GM12878 (cell line): Measurements from ENCODE around the gene KRTAP10-8. TPM values are rescaled to one million over a fixed set of nuclear protein-coding genes. Genes with fewer than 3 reads are reported as not detected.

ENCODE experiments used
- ATAC-seq: fragments of 200-7000 bp; cut with Tn5 transposase; 3 replicates; pipeline ENCODE4 v1.9.1; 2020; ENCODE audit warnings: mild to moderate bottlenecking, moderate library complexity
- BruUV-seq: library from RNA; stranded (reverse); fragments of 400-500 nt; replicated peaks from 2 replicates; lab custom pipeline; 2021; lab: Mats Ljungman, UMichigan
- CTCF ChIA-PET: fragments of 300-600 bp; sonication (Branson Sonifier 250); formaldehyde crosslinking; extraction: SDS; loops from one replicate; lab custom pipeline; 2021; ENCODE audit warnings: inconsistent platforms; lab: Yijun Ruan, JAX
- POLR2A ChIA-PET: fragments of 350-600 bp; formaldehyde crosslinking; extraction: SDS; loops from one replicate; lab custom pipeline; 2021; ENCODE audit warnings: inconsistent platforms; lab: Charles Lee
- RAD21 ChIA-PET: fragments of 300-600 bp; sonication (Branson Sonifier 250); formaldehyde crosslinking; loops from one replicate; lab custom pipeline; 2023; ENCODE audit warnings: antibody characterized with exemption; ENCODE audit not compliant: unreplicated experiment; lab: Charles Lee
- SMC1A ChIA-PET: fragments of 300-600 bp; sonication (Branson Sonifier 250); formaldehyde crosslinking; loops from one replicate; lab custom pipeline; 2023; ENCODE audit not compliant: unreplicated experiment, uncharacterized antibody; lab: Charles Lee
- DNase-seq: peaks from one replicate; pipeline ENCODE4 v3.0.0-alpha.2; 2011; ENCODE audit warnings: low read depth, low spot score
- FAIRE-seq: peaks from 3 replicates; lab custom pipeline; 2011; peaks lifted over from hg19 to GRCh38; lab: Jason Lieb, UNC
- H2AFZ ChIP-seq: 2 replicates; pipeline ENCODE4 v1.6.0; 2011; ENCODE audit warnings: low read depth, low read length, control low read depth; ENCODE audit not compliant: control insufficient read depth
- H3K27ac ChIP-seq: 2 replicates; pipeline ENCODE4 v1.5.1; 2011; ENCODE audit warnings: control low read depth; ENCODE audit not compliant: control insufficient read depth, insufficient read depth
- H3K27me3 ChIP-seq, 2 experiments: replicated peaks in 1 of 2; 2 replicates each; pipeline versions ENCODE4 v1.6.0 to v1.6.1; 2011; ENCODE audit warnings: low read length in 1 of 2; ENCODE audit not compliant: control insufficient read depth in 2 of 2, insufficient read depth in 2 of 2
- H3K36me3 ChIP-seq, 2 experiments: 2 replicates each; pipeline ENCODE4 v1.5.1; 2011; ENCODE audit warnings: low read length in 1 of 2; ENCODE audit not compliant: control insufficient read depth in 2 of 2, insufficient read depth in 2 of 2
- H3K4me1 ChIP-seq: 2 replicates; pipeline ENCODE4 v1.6.1; 2011; ENCODE audit warnings: mild to moderate bottlenecking, low read length, moderate library complexity, mixed read lengths; ENCODE audit not compliant: control insufficient read depth, insufficient read depth
- H3K4me2 ChIP-seq: 2 replicates; pipeline ENCODE4 v1.6.0; 2011; ENCODE audit warnings: control low read depth; ENCODE audit not compliant: control insufficient read depth, insufficient read depth
- H3K4me3 ChIP-seq: fragments of 200-600 bp; sonication (generic); 2 replicates; pipeline ENCODE4 v1.5.1; 2016
- H3K79me2 ChIP-seq: 2 replicates; pipeline ENCODE4 v1.6.0; 2011; ENCODE audit warnings: low read length; ENCODE audit not compliant: control insufficient read depth, insufficient read depth
- H3K9ac ChIP-seq: 2 replicates; pipeline ENCODE4 v1.8.0; 2011; ENCODE audit warnings: low read length, control low read depth, mixed read lengths; ENCODE audit not compliant: control insufficient read depth, insufficient read depth
- H3K9me3 ChIP-seq: replicated peaks from 3 replicates; pipeline ENCODE4 v1.5.1; 2011; ENCODE audit warnings: mild to moderate bottlenecking, low read length; ENCODE audit not compliant: control insufficient read depth, insufficient read depth
- H4K20me1 ChIP-seq: 2 replicates; pipeline ENCODE4 v1.6.0; 2011; ENCODE audit not compliant: control insufficient read depth, insufficient read depth
- CBX5 ChIP-seq: sonication (generic); IDR thresholded peaks from 2 replicates; pipeline ENCODE4 v1.6.1; 2016; ENCODE audit warnings: low read depth, moderate library complexity, mild to moderate bottlenecking, inconsistent platforms
- DPF2 ChIP-seq: fragments of 450-650 bp; IDR thresholded peaks from 2 replicates; pipeline ENCODE4 v1.6.1; 2017; ENCODE audit warnings: mild to moderate bottlenecking
- EP300 ChIP-seq, 2 experiments: fragments of 150-350 bp in 1 of 2; IDR thresholded peaks; 2 replicates each; pipeline ENCODE4 v1.6.1; 2011 to 2012; ENCODE audit warnings: low read depth in 2 of 2, low read length in 2 of 2, borderline replicate concordance in 1 of 2, improper control_type of control experiment in 1 of 2, inconsistent platforms in 1 of 2; ENCODE audit not compliant: control insufficient read depth in 1 of 2
- HDGF ChIP-seq: fragments of 450-650 bp; IDR thresholded peaks from 2 replicates; pipeline ENCODE4 v1.6.1; 2016; ENCODE audit warnings: antibody characterized with exemption
- MTA2 ChIP-seq: fragments of 450-650 bp; IDR thresholded peaks from 2 replicates; pipeline ENCODE4 v1.6.1; 2016; ENCODE audit warnings: low read depth, mild to moderate bottlenecking, moderate library complexity
- MYC ChIP-seq: IDR thresholded peaks from 2 replicates; pipeline ENCODE4 v1.6.1; 2011; ENCODE audit warnings: mild to moderate bottlenecking, low read length, moderate library complexity, inconsistent platforms; ENCODE audit not compliant: insufficient read depth, insufficient replicate concordance, insufficient read length, severe bottlenecking
- NBN ChIP-seq: fragments of 450-650 bp; IDR thresholded peaks from 2 replicates; pipeline ENCODE4 v1.6.1; 2016
- SMAD1 ChIP-seq: fragments of 450-650 bp; IDR thresholded peaks from 2 replicates; pipeline ENCODE4 v1.6.1; 2018; ENCODE audit warnings: mild to moderate bottlenecking, low read depth; ENCODE audit not compliant: partially characterized antibody
- TCF12 ChIP-seq: IDR thresholded peaks from 2 replicates; pipeline ENCODE4 v1.6.1; 2011; ENCODE audit warnings: low read depth, mild to moderate bottlenecking, low read length
- WGBS: methylation state at CpG from one replicate; pipeline ENCODE4 v1.1.6; 2016; ENCODE audit warnings: low lambda C conversion rate; ENCODE audit not compliant: insufficient replicate concordance, insufficient coverage; ENCODE audit errors: missing lambda C conversion rate; 5-methylcytosine and 5-hydroxymethylcytosine counted together
- in situ Hi-C: fragments of 300-500 bp; cut with MboI; formaldehyde crosslinking; loops from 9 replicates; pipeline ENCODE4 v1.14.3; 2018; ENCODE audit warnings: mixed read lengths
- intact Hi-C: fragments of 100-400 bp; cut with micrococcal nuclease; formaldehyde crosslinking; loops from one replicate; pipeline ENCODE4 v1.14.2; 2022; ENCODE audit not compliant: unreplicated experiment
- polyA plus RNA-seq, 11 experiments: library from polyadenylated mRNA; depleted of rRNA in 4 of 11; unstranded in 6 of 11; stranded (reverse) in 5 of 11; fragments of >200 nt; fragmentation: Nextera tagmentation in 4 of 11; fragmentation: Illumina TruSeq in 1 of 11; extraction: Ambion mirVana in 4 of 11; extraction: Trizol in 1 of 11; gene quantifications; 1 replicate in 1 of 11; 2 replicates in 10 of 11; pipeline versions ENCODE4 v1.2.1 to v1.2.3, GENCODE V29; 2011 to 2016; ENCODE audit warnings: inconsistent platforms in 2 of 11, missing spikeins in 2 of 11, low read depth in 1 of 11
- total RNA-seq, 4 experiments: library from RNA; depleted of rRNA in 3 of 4; stranded (reverse); fragments of >200 nt in 3 of 4; fragmentation: Illumina TruSeq in 1 of 4; extraction: Trizol in 1 of 4; gene quantifications; 2 replicates each; pipeline versions ENCODE4 v1.2.1 to v1.2.3, GENCODE V29; 2013 to 2021
- TF ChIP-seq, protein P1 (sequence below): fragments of 150-350 bp; IDR thresholded peaks from 2 replicates; pipeline ENCODE4 v1.6.1; 2016; ENCODE audit warnings: low read depth, low read length
- TF ChIP-seq, protein P2 (sequence below): IDR thresholded peaks from 2 replicates; pipeline ENCODE4 v1.6.1; 2012; ENCODE audit warnings: low read depth, low read length, improper control_type of control experiment
- TF ChIP-seq, protein P3 (sequence below): fragments of 450-650 bp; IDR thresholded peaks from 2 replicates; pipeline ENCODE4 v1.6.1; 2016; ENCODE audit warnings: mild to moderate bottlenecking
- TF ChIP-seq, protein P4 (sequence below): fragments of 450-650 bp; formaldehyde crosslinking; IDR thresholded peaks from 2 replicates; pipeline ENCODE4 v1.5.0; 2022; ENCODE audit warnings: mild to moderate bottlenecking, missing genetic modification characterization
- TF ChIP-seq, protein P5 (sequence below): fragments of 450-650 bp; IDR thresholded peaks from 2 replicates; pipeline ENCODE4 v1.6.1; 2017; ENCODE audit warnings: mild to moderate bottlenecking

The KRTAP10-8 gene
- total and polyA plus RNA-seq, 10 of the 15 experiments (the other 5 are each of a cell fraction or from before 2014, with no cell fraction given), result not detected

DNA sequence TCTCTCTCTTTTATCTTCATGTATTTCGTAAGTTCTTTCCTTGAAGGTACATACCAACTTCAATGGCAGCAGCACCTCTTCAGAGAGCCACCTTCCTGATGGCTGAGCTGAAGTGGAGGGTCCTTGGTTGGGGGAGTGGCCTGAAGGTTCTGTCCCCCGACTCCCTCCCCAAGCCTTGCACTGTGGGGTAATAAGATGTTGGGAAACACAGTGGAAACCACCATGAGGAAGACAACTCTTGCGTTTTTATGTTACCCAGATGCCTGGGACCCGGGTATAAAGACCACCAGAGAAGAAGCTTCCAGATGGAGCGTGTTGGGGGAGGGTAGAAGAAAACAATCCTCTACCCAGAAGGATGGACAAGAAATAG is 46.6 kb downstream of the KRTAP10-8 start:
- WGBS, result 12% methylated on average over 5 of the region's 5 CpGs
- intact Hi-C loops (no loop called here), in situ Hi-C loops (no loop called here)
- no TSS peak for BruUV-seq
- Histone ChIP-seq H2AFZ (no peak overlapping the region), H4K20me1 (no peaks in the 10 kb centered on the region), H3K27ac (no peak overlapping the region), H3K27me3 (no peaks in the 10 kb centered on the region), H3K4me2 (no peak overlapping the region), H3K9ac (no peak overlapping the region), H3K36me3 (no peaks in the 10 kb centered on the region), H3K4me3 (no peak overlapping the region), H3K79me2 (no peaks in the 10 kb centered on the region), H3K4me1 (no peaks in the 10 kb centered on the region), H3K9me3 (peaks cover 2% of the 10 kb centered on the region; the same call in 1 of the 3 replicates)
- POLR2A ChIA-PET, result no interaction called here
- SMC1A ChIA-PET, result no interaction called here
- CTCF ChIA-PET, result no interaction called here
- RAD21 ChIA-PET, result no interaction called here
- no peak for ATAC-seq
- no peak for FAIRE-seq
- no peak for DNase-seq
- TF ChIP-seq MYC (no peak), HDGF (no peak), DPF2 (no peak), TCF12 (no peak), EP300 (IDR thresholded peaks at IDR 0.05; ENCODE audit: borderline replicate concordance in 1 of 2, control insufficient read depth in 1 of 2, low read depth in 2 of 2, low read length in 2 of 2) (no peak), NBN (no peak), MTA2 (no peak), SMAD1 (no peak), CBX5 (no peak)
- TF ChIP-seq, protein P1, sequence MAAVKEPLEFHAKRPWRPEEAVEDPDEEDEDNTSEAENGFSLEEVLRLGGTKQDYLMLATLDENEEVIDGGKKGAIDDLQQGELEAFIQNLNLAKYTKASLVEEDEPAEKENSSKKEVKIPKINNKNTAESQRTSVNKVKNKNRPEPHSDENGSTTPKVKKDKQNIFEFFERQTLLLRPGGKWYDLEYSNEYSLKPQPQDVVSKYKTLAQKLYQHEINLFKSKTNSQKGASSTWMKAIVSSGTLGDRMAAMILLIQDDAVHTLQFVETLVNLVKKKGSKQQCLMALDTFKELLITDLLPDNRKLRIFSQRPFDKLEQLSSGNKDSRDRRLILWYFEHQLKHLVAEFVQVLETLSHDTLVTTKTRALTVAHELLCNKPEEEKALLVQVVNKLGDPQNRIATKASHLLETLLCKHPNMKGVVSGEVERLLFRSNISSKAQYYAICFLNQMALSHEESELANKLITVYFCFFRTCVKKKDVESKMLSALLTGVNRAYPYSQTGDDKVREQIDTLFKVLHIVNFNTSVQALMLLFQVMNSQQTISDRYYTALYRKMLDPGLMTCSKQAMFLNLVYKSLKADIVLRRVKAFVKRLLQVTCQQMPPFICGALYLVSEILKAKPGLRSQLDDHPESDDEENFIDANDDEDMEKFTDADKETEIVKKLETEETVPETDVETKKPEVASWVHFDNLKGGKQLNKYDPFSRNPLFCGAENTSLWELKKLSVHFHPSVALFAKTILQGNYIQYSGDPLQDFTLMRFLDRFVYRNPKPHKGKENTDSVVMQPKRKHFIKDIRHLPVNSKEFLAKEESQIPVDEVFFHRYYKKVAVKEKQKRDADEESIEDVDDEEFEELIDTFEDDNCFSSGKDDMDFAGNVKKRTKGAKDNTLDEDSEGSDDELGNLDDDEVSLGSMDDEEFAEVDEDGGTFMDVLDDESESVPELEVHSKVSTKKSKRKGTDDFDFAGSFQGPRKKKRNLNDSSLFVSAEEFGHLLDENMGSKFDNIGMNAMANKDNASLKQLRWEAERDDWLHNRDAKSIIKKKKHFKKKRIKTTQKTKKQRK, result no peak
- TF ChIP-seq, protein P2, sequence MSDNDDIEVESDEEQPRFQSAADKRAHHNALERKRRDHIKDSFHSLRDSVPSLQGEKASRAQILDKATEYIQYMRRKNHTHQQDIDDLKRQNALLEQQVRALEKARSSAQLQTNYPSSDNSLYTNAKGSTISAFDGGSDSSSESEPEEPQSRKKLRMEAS, result no peak
- TF ChIP-seq, protein P3, sequence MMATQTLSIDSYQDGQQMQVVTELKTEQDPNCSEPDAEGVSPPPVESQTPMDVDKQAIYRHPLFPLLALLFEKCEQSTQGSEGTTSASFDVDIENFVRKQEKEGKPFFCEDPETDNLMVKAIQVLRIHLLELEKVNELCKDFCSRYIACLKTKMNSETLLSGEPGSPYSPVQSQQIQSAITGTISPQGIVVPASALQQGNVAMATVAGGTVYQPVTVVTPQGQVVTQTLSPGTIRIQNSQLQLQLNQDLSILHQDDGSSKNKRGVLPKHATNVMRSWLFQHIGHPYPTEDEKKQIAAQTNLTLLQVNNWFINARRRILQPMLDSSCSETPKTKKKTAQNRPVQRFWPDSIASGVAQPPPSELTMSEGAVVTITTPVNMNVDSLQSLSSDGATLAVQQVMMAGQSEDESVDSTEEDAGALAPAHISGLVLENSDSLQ, result no peak
- TF ChIP-seq, protein P4, sequence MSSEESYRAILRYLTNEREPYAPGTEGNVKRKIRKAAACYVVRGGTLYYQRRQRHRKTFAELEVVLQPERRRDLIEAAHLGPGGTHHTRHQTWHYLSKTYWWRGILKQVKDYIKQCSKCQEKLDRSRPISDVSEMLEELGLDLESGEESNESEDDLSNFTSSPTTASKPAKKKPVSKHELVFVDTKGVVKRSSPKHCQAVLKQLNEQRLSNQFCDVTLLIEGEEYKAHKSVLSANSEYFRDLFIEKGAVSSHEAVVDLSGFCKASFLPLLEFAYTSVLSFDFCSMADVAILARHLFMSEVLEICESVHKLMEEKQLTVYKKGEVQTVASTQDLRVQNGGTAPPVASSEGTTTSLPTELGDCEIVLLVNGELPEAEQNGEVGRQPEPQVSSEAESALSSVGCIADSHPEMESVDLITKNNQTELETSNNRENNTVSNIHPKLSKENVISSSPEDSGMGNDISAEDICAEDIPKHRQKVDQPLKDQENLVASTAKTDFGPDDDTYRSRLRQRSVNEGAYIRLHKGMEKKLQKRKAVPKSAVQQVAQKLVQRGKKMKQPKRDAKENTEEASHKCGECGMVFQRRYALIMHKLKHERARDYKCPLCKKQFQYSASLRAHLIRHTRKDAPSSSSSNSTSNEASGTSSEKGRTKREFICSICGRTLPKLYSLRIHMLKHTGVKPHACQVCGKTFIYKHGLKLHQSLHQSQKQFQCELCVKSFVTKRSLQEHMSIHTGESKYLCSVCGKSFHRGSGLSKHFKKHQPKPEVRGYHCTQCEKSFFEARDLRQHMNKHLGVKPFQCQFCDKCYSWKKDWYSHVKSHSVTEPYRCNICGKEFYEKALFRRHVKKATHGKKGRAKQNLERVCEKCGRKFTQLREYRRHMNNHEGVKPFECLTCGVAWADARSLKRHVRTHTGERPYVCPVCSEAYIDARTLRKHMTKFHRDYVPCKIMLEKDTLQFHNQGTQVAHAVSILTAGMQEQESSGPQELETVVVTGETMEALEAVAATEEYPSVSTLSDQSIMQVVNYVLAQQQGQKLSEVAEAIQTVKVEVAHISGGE, result no peak
- TF ChIP-seq, protein P5, sequence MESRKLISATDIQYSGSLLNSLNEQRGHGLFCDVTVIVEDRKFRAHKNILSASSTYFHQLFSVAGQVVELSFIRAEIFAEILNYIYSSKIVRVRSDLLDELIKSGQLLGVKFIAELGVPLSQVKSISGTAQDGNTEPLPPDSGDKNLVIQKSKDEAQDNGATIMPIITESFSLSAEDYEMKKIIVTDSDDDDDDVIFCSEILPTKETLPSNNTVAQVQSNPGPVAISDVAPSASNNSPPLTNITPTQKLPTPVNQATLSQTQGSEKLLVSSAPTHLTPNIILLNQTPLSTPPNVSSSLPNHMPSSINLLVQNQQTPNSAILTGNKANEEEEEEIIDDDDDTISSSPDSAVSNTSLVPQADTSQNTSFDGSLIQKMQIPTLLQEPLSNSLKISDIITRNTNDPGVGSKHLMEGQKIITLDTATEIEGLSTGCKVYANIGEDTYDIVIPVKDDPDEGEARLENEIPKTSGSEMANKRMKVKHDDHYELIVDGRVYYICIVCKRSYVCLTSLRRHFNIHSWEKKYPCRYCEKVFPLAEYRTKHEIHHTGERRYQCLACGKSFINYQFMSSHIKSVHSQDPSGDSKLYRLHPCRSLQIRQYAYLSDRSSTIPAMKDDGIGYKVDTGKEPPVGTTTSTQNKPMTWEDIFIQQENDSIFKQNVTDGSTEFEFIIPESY, result no peak
